Measurements from ENCODE around the gene POC1B. TPM values are rescaled to one million over a fixed set of nuclear protein-coding genes. Genes with fewer than 3 reads are reported as not detected.

POC1B gene
- total and polyA plus RNA-seq, 8 donors = 3.4 to 15.5 (median 6.2) TPM

DNA sequence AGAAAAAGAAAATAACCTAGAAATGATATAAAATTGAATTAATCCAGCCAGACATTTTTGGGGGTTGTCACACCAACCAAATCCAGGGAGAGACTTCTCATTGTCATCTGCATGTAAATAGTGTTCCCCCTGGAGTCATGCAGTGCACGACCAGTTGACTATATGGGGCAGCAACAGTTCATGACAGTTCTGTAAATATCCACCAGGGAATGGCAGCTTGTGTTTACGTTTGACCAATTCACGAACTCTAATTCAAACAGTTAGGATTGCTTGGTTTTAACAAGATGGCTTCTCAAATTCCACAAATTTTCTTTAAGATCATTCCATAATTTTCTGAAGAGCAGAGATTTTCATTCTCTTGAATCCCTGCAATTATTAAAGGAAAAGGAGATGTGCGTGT, 130.1 kb downstream of the POC1B start:
- FAIRE-seq (no peak), DNase-seq (no peak), ATAC-seq (no peak)
- H3K4me1 ChIP-seq = peaks cover 0 to 6% (median 5%) of the 10 kb centered on the region in 3 donors
- WGBS, 2 donors = 86 to 92% methylated on average over 4 of the region's 4 CpGs
- H3K4me3 ChIP-seq = no peak overlapping the region
- no peaks in the 10 kb centered on the region for H3K36me3 ChIP-seq
- TF ChIP-seq, protein P1, sequence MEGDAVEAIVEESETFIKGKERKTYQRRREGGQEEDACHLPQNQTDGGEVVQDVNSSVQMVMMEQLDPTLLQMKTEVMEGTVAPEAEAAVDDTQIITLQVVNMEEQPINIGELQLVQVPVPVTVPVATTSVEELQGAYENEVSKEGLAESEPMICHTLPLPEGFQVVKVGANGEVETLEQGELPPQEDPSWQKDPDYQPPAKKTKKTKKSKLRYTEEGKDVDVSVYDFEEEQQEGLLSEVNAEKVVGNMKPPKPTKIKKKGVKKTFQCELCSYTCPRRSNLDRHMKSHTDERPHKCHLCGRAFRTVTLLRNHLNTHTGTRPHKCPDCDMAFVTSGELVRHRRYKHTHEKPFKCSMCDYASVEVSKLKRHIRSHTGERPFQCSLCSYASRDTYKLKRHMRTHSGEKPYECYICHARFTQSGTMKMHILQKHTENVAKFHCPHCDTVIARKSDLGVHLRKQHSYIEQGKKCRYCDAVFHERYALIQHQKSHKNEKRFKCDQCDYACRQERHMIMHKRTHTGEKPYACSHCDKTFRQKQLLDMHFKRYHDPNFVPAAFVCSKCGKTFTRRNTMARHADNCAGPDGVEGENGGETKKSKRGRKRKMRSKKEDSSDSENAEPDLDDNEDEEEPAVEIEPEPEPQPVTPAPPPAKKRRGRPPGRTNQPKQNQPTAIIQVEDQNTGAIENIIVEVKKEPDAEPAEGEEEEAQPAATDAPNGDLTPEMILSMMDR (IDR thresholded peaks at IDR 0.05) = no peak
- no peaks in the 10 kb centered on the region for H3K27me3 ChIP-seq
- no peak overlapping the region for H3K27ac ChIP-seq
- H3K9me3 ChIP-seq = no peaks in the 10 kb centered on the region
- intact Hi-C loops (cut with DNase I) = no loop called here

- no peak for FAIRE-seq
- ATAC-seq = no peak
- H3K27me3 ChIP-seq = no peaks in the 10 kb centered on the region
- no peak overlapping the region for H3K4me3 ChIP-seq
- 63 to 66% methylated on average over 3 of the region's 3 CpGs for WGBS, 2 donors
- H3K9me3 ChIP-seq = no peaks in the 10 kb centered on the region
- intact Hi-C loops (cut with DNase I) = no loop called here
- H3K27ac ChIP-seq = no peak overlapping the region
- H3K36me3 ChIP-seq = no peaks in the 10 kb centered on the region
- no peak for DNase-seq
- TF ChIP-seq, protein P1 (IDR thresholded peaks at IDR 0.05) = no peak
- H3K4me1 ChIP-seq = peaks cover 0 to 23% (median 20%) of the 10 kb centered on the region in 3 donors
Observed at GRCh38 chr12:89393551-89394121, 132.2 kb downstream of the POC1B start.

DNA sequence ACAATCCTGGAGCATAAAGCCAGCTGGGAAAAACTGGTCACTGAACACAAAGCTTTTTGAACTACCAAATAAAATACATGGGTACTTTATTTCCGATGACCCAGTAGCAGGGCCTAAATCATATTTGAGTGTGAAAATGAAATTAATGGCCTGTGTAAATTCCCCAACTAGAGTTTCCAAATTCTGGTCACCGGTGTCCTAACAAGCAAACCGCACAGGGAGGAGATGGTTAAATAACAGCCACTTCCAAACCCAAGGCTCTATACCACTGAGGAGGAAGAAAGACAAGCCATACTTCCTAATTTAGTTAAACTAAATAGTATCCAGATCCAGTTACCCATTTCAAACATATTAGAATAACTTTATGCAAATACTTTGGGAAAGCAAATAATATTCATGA, 133.5 kb downstream of the POC1B start:
- Histone ChIP-seq H3K36me3 (no peaks in the 10 kb centered on the region), H3K4me1 (peaks cover 0 to 23% (median 20%) of the 10 kb centered on the region in 3 donors), H3K9me3 (no peaks in the 10 kb centered on the region), H3K27ac (no peak overlapping the region), H3K27me3 (no peaks in the 10 kb centered on the region), H3K4me3 (no peak overlapping the region)
- no peak for FAIRE-seq
- no peak for ATAC-seq
- no peak for DNase-seq
- TF ChIP-seq, protein P1 (IDR thresholded peaks at IDR 0.05) = no peak
- intact Hi-C loops (cut with DNase I) = no loop called here
- 92 to 94% methylated on average over 3 of the region's 3 CpGs for WGBS, 2 donors

- H3K27ac ChIP-seq = no peak overlapping the region
- DNase-seq (no peak), FAIRE-seq (no peak), ATAC-seq (no peak)
- WGBS, 2 donors = 75 to 85% methylated on average over 6 of the region's 6 CpGs
- H3K9me3 ChIP-seq = no peaks in the 10 kb centered on the region
- TF ChIP-seq, protein P1 (IDR thresholded peaks at IDR 0.05) = no peak
- H3K4me3 ChIP-seq = no peak overlapping the region
- H3K36me3 ChIP-seq = no peaks in the 10 kb centered on the region
- H3K4me1 ChIP-seq = peaks cover 0 to 23% (median 20%) of the 10 kb centered on the region in 3 donors
- H3K27me3 ChIP-seq = no peaks in the 10 kb centered on the region
- intact Hi-C loops (cut with DNase I) = no loop called here
Observed at GRCh38 chr12:89391726-89392336, 134.0 kb downstream of the POC1B start.
